ENCODE results near the gene GPR55.

GRCh38 chr2:230871361-230872150, 53.5 kb downstream of the GPR55 start:
- TF ChIP-seq CTCF (IDR thresholded peaks at IDR 0.05) (no peak), NR1H2 (CRISPR knock-in tag; IDR thresholded peaks at IDR 0.05) (no peak), FOXP1 (CRISPR knock-in tag; IDR thresholded peaks at IDR 0.05; ENCODE audit: borderline replicate concordance) (no peak)
- TF ChIP-seq, protein P1, sequence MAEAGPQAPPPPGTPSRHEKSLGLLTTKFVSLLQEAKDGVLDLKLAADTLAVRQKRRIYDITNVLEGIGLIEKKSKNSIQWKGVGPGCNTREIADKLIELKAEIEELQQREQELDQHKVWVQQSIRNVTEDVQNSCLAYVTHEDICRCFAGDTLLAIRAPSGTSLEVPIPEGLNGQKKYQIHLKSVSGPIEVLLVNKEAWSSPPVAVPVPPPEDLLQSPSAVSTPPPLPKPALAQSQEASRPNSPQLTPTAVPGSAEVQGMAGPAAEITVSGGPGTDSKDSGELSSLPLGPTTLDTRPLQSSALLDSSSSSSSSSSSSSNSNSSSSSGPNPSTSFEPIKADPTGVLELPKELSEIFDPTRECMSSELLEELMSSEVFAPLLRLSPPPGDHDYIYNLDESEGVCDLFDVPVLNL (CRISPR knock-in tag; IDR thresholded peaks at IDR 0.05; ENCODE audit: borderline replicate concordance, low read depth) = no peak

All from WTC11 (cell line).